NCI-H1105 (cell line): ENCODE measurements around the gene MBD3L2B.
"Not testable (repeated sequence)": the region's sequence is repeated elsewhere in the genome, so short reads cannot be mapped to it uniquely, and the experiment has no call there.

Experiments used
- DNase-seq: peaks from one replicate; lab custom pipeline; 2025; lab: John Stamatoyannopoulos, UW

Gene MBD3L2B

DNA sequence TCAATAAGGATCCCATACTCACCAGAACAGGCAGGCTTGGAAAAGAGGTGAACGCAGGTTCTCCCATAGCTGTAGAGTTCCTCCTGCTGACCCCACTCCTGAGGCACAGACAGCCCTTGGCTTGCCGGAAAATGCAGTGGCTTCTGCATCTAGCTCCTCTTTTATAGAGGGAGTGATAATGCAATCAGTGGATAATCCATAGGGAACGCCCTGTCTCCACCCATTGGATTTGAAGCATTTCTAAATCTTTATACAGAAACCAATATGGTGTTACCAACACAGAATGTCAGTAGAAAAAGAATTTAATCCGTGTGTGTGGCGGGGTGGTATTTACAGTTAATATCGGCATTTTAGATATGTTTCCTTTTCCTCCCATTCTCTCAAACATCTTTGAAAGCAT lies at the start of gene MBD3L2B:
Gene MBD3L2B, minus strand, starts transcription at position 101 of the 400 bp plus-strand sequence. Its CDS starts 34 bp downstream, at position 67.
- DNase-seq, result not testable (repeated sequence)

DNA sequence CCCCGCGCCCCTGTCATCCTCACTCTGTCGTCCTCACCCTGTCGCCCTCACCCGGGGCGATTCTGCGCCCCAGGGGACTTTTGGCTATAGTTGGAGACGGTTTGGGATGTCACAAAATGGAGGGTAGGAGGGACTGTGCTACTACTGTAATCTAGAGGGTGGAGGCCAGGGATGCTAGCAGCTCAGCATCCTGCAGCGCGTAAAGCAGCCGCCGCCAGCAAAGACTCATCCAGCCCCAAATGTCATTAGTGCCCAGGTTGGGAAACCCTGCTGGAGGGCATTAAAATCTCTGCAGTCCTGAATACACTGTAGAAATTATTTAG lies 48.6 kb upstream of the MBD3L2B start:
- DNase-seq, result no peak

DNA sequence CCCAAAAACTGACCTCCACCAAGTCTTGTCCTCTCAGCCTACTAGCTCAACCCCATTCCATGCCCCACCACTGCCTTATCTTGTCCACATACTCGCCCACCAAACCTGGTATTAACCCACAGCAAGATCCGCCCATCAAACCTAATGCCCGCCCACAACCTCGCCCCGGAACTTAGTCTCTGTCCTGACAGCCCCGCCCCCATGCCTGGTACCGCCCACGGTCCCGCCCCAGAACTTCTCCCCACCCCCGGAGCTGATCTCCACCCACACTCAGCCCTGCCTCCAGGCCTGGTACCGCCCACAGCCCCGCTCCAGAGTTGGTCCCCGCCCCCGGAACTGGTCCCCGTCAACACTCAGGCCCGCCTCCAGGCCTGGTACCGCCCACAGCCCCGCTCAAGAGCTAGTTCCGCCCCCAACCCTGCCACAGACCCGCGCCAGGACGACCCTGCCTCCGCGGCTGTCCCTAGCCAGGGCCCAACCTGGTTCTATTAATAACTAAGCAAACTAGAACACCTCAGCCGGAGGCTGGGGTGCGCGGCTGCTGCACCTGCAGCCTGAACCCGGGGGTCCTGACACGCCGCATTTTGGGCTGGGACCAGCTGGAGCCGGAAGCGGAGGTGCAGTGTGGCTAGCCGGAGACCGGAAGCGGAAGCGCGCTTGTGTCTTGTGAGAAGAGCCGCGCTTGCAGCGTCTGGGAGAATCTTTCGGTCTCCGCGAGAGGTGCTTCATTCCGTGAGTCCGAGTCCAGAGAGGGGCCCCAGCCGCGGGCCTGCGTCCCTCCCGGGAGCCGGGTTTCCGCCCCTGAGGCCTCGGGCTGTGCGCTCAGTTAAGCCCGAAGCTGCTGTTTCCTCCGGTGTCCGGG lies 48.0 kb upstream of the MBD3L2B start, which contains the start of gene ZNF557:
Gene ZNF557, plus strand, starts transcription at position 662 of the 862 bp plus-strand sequence. CDS start 5,372 bp downstream, outside the sequence.
- peak; percentile 95 for DNase-seq

DNA sequence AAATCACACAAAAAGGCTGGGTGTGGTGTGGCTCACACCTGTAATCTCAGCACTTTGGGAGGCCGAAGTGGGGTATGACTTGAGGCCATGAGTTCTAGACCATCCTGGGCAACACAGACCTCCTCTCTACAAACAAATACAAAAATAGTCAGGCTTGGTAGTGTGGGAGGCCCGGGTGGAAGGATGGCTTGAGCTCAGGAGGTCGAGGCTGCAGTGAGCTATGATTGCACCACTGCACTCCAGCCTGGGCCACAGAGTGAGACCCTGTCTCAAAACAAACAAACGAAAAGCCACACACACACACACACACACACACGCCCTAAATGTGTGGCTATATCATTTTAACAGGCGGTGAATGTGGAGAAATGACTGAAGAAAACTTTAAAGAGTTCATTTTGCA lies 47.4 kb upstream of the MBD3L2B start:
- no peak for DNase-seq

DNA sequence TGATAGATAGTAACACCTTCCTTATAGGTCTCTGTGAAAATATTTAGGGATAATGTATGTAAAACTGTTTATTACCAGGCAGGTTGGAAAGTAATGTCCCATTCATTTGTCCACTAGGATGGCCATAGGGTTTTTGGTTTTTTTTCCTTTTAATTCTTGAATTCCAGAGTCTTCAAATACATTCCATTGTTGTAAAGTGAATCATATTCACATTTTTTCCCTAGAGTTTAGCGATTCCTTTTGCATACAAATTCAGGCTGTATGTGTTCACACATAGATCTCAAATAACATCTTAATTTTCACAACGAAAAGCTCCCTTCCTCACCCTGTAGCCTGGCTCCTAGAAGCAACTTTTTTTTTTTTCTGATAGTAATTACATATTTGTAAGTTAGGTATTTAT lies 46.5 kb upstream of the MBD3L2B start:
- DNase-seq, result no peak

DNA sequence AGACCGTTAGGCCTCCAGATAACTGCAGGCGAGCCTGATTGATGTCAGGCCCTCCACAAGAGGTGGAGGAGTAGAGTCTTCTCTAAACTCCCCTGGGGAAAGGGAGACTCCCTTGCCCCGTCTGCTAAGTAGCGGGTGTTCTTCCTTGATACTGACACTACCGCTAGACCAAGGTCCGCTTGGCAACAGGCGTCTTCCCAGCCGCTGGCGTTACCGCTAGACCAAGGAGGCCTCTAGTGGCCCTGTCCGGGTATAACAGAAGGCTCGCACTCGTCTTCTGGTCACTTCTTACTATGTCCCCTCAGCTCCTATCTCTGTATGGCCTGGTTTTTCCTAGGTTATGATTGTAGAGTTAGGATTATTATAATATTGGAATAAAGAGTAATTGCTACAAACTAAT lies 45.9 kb upstream of the MBD3L2B start:
- not testable (repeated sequence) for DNase-seq

DNA sequence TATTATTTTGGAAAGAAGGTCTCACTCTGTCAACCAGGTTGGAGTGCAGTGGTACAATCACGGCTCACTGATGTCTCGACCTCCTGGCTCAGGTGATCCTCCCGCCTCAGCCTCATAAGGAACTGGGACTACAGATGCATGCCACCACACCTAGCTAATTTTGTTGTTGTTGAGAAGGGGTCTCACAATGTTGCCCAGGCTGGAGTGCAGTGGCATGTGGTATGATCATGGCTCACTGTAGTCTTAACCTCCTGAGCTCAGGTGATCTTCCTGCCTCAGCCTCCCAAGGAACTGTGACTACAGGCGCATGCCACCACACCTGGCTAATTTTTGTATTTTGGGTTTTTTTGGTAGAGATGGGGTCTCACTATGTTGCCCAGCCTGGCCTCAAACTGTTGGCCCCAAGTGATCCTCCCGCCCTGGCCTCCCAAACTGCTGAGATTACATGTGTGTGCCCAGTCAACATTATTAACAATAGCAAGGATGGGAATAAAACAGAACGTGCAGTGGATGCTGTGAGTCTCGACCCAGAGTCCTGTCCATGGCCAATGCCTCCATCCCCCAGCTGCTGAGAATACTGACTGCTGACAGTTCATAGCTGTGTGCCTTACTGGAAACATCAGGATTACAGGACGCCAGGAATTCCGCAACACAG lies 42.7 kb upstream of the MBD3L2B start:
- no peak for DNase-seq

DNA sequence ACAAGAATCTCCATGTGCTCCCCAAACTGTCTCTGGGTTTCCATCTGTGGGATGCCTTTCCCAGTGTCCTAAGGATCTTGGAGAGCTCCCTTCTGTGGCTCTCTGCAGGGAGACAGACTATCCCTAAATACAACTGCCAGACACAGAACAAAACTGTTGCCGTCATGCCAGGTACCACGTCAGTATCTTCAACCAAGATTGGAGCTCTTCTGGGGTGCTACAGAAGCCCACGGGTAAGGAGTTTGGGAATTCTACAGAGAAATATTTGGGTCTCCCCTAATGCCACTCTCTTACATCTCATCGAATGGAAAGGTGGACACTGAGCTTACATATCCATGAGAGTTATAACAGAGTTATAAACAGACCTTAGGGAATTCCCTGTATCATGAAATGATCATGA lies 42.1 kb upstream of the MBD3L2B start:
- DNase-seq, result no peak

DNA sequence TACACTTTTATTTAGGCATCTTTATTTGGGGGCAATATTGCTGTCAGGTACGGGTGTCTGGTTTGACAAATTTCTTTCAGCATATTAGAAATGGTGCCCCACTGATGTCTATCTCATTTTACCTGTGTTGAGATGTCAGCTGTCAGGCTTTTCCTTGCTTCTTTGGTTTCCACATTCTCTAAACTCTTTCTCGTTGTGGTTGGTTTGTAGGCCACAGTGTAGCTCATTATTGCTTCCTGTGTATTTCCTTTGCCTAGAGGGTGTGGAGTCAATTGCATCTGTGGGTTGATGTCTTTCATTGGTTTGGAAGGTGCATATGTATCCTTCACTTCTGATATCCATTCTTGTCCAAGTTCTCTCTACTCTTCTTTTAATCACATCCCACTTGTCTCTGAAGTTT lies 38.7 kb upstream of the MBD3L2B start:
- DNase-seq, result not testable (repeated sequence)

DNA sequence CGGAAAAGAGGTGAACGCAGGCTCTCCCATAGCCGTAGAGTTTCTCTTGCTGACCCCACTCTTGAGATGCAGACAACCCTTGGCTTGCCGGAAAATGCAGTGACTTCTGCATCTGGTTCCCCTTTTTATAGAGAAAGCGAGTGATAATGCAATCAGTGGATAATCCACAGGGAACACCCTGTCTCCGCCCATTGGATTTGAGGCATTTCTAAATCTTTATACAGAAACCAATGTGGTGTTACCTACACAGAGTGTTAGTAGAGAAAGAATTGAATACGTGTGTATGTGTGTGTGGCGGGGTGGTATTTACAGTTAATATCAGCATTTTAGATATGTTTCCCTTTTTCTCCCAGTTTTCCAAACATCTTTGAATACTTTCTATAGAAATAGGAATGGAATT lies 37.3 kb upstream of the MBD3L2B start, which contains the start of gene MBD3L3:
Gene MBD3L3, minus strand, starts transcription at position 101 of the 400 bp plus-strand sequence. Its CDS starts 71 bp downstream, at position 30.
- not testable (repeated sequence) for DNase-seq

DNA sequence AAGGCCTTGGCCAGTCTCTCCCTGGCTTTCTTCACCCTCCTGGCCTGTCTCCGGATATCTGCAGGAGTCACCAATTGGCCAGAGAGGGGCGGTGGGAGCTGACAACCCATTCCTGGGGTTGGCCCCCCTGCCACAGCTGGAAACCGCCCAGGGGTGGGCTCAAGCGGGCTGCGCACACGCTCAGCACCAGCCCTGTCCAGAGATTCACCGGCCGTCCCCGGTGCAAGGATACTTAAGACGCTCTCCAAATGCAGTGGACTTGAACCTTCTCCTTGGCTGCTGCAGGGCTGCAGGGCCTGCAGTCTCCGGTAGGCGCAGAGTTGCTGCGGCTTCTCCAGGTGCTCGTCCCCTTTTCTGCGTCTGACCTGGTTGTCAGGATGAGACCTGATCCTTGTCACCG lies 35.1 kb upstream of the MBD3L2B start:
- not testable (repeated sequence) for DNase-seq

DNA sequence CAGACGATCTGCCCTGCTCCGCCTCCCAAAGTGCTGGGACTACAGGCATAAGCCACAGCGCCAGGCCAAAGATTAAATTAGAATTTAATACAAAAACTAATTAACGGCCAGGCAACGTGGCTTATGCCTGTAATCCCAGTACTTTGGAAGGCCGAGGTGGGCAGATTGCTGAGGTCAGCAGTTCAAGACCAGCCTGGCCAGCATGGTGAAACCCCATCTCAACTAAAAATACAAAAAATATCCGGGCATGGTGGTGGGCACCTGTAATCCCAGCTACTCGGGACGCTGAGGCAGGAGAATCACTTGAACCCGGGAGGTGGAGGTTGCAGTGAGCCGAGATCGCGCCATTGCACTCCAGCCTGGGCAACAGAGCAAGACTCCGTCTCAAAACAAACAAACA lies 34.4 kb upstream of the MBD3L2B start:
- not testable (repeated sequence) for DNase-seq

DNA sequence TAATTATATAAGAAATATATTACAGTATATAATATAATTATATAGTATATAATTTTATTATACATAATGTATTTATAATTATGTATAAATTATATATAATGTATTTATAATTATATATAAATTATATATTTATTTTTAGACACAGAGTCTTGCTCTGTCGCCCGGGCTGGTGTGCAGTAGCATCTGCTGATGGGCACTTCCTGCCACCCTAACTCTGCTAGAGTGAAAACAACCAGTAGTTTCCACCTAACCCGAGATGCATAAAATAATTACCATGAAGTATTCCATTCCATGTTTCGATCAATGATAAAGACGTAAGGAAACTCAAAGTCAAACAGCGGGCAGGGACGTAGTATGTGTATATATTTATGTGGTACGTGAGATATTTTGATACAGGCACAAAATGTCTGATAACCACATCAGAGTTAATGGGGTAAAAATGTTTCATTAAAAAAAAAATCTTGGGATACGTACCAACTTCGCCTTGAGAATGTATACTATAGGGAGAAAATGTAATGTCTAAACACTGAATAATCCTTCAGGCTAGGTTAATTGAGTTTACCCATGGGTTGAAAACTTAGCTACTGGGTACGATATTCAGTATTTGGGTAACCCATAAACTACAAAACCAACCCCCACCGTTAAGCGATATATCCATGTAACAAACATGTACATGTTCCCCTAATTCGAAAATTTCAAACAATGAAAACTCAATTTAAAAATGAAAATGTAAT lies 33.6 kb upstream of the MBD3L2B start:
- DNase-seq, result not testable (repeated sequence)

DNA sequence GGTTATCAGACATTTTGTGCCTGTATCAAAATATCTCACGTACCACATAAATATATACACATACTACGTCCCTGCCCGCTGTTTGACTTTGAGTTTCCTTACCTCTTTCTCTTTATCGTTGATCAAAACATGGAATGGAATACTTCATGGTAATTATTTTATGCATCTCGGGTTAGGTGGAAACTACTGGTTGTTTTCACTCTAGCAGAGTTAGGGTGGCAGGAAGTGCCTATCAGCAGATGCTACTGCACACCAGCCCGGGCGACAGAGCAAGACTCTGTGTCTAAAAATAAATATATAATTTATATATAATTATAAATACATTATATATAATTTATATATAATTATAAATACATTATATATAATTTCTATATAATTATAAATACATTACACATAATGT lies 31.7 kb upstream of the MBD3L2B start:
- not testable (repeated sequence) for DNase-seq

DNA sequence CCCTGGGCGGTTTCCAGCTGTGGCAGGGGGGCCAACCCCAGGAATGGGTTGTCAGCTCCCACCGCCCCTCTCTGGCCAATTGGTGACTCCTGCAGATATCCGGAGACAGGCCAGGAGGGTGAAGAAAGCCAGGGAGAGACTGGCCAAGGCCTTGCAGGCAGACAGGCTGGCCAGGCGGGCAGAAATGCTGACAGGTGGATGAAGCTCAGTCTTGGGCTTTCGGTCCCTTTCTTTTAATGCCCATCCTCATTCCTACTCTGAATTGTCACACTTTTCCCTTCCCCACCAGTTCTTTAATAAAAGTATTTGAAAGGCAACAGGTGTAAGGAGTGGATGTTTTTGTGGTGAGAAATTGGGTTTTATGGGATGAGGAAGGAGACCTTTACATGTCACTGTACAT lies 30.2 kb upstream of the MBD3L2B start:
- DNase-seq, result not testable (repeated sequence)

DNA sequence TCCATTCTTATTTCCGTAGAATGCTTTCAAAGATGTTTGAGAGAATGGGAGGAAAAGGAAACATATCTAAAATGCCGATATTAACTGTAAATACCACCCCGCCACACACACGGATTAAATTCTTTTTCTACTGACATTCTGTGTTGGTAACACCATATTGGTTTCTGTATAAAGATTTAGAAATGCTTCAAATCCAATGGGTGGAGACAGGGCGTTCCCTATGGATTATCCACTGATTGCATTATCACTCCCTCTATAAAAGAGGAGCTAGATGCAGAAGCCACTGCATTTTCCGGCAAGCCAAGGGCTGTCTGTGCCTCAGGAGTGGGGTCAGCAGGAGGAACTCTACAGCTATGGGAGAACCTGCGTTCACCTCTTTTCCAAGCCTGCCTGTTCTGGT lies 27.8 kb upstream of the MBD3L2B start, which contains the start of gene MBD3L2:
Gene MBD3L2, plus strand, starts transcription at position 301 of the 400 bp plus-strand sequence. Its CDS starts 53 bp downstream, at position 354.
- DNase-seq, result not testable (repeated sequence)

DNA sequence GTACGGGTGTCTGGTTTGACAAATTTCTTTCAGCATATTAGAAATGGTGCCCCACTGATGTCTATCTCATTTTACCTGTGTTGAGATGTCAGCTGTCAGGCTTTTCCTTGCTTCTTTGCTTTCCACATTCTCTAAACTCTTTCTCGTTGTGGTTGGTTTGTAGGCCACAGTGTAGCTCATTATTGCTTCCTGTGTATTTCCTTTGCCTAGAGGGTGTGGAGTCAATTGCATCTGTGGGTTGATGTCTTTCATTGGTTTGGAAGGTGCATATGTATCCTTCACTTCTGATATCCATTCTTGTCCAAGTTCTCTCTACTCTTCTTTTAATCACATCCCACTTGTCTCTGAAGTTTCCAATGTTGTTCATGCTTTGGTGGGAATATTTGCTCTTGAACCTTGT lies 20.3 kb upstream of the MBD3L2B start:
- DNase-seq, result not testable (repeated sequence)

DNA sequence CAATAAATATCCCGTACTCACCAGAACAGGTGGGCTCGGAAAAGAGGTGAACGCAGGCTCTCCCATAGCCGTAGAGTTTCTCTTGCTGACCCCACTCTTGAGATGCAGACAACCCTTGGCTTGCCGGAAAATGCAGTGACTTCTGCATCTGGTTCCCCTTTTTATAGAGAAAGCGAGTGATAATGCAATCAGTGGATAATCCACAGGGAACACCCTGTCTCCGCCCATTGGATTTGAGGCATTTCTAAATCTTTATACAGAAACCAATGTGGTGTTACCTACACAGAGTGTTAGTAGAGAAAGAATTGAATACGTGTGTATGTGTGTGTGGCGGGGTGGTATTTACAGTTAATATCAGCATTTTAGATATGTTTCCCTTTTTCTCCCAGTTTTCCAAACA lies 18.8 kb upstream of the MBD3L2B start, which contains the start of gene MBD3L4:
Gene MBD3L4, minus strand, starts transcription at position 101 of the 400 bp plus-strand sequence. Its CDS starts 35 bp downstream, at position 66.
- not testable (repeated sequence) for DNase-seq

DNA sequence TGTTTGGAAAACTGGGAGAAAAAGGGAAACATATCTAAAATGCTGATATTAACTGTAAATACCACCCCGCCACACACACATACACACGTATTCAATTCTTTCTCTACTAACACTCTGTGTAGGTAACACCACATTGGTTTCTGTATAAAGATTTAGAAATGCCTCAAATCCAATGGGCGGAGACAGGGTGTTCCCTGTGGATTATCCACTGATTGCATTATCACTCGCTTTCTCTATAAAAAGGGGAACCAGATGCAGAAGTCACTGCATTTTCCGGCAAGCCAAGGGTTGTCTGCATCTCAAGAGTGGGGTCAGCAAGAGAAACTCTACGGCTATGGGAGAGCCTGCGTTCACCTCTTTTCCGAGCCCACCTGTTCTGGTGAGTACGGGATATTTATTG lies 9.0 kb upstream of the MBD3L2B start, which contains the start of gene MBD3L5:
Gene MBD3L5, plus strand, starts transcription at position 301 of the 400 bp plus-strand sequence. Its CDS starts 34 bp downstream, at position 335.
- not testable (repeated sequence) for DNase-seq

DNA sequence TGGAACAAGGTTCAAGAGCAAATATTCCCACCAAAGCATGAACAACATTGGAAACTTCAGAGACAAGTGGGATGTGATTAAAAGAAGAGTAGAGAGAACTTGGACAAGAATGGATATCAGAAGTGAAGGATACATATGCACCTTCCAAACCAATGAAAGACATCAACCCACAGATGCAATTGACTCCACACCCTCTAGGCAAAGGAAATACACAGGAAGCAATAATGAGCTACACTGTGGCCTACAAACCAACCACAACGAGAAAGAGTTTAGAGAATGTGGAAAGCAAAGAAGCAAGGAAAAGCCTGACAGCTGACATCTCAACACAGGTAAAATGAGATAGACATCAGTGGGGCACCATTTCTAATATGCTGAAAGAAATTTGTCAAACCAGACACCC lies 7.6 kb upstream of the MBD3L2B start:
- not testable (repeated sequence) for DNase-seq

DNA sequence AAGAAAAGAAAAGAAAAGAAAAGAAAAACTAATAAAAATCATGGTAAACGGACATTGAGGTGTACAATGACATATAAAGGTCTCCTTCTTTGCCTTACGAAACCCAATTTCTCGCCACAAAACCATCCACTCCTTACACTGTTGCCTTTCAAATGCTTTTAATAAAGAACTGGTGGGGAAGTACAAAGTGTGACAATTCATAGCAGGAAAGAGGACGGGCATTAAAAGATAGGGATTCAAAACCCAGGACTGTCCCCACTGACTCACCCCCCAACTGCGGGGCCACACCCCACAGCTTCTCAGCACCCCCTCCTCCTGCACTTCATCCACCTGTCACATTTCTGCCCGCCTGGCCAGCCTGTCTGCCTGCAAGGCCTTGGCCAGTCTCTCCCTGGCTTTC lies 2.4 kb downstream of the MBD3L2B start:
- no peak for DNase-seq

DNA sequence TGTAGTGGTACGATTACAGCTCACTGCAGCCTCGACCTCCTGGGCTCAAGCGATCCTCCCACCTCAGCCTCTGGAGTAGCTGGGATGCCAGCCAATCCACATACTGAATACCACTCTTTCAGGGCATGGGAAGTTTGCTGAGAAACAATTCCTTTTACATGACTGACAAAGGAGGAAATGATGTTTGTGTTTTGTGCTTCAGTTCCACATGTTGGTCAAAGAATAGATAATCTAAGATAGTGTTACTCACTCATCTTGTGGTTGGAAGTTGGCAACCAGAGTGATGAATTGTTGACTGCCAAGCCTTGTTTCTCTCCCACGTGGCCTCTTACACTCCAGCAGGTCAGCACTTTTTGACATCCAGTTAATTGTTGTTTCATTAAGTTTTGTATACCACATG lies 7.6 kb downstream of the MBD3L2B start:
- no peak for DNase-seq
